GM12801 (cell line): ENCODE results near the gene ID2.

ENCODE experiments used
- TF ChIP-seq, protein P1 (sequence below): IDR thresholded peaks from one replicate; pipeline ENCODE4 v1.5.1; 2011; ENCODE audit warnings: control low read depth; ENCODE audit not compliant: insufficient read length; ENCODE audit errors: extremely low read depth

ID2 gene

DNA sequence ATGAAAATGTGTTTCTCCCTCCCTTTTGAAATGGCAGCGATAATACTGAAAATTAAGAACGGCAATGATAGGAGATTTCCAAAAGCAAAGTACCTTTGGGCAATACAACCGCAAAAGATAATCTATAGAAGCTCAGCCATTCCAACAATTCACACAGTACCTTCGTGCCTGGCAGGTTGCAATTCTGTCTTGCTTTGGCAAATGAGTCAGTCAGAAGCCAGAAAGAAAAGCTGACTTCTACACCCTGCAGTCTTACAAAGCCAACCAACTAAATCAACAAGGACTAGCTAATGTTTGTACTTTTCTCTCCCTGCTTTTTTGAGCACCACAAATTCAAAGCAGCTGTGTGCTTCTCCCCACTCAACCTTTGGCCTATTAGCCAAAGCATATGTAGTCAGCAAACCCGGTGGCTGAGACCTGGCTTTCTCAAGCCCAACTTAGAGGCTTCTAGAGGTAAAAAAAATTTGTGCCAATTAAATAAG lies 25.7 kb upstream of the ID2 start:
- TF ChIP-seq, protein P1, sequence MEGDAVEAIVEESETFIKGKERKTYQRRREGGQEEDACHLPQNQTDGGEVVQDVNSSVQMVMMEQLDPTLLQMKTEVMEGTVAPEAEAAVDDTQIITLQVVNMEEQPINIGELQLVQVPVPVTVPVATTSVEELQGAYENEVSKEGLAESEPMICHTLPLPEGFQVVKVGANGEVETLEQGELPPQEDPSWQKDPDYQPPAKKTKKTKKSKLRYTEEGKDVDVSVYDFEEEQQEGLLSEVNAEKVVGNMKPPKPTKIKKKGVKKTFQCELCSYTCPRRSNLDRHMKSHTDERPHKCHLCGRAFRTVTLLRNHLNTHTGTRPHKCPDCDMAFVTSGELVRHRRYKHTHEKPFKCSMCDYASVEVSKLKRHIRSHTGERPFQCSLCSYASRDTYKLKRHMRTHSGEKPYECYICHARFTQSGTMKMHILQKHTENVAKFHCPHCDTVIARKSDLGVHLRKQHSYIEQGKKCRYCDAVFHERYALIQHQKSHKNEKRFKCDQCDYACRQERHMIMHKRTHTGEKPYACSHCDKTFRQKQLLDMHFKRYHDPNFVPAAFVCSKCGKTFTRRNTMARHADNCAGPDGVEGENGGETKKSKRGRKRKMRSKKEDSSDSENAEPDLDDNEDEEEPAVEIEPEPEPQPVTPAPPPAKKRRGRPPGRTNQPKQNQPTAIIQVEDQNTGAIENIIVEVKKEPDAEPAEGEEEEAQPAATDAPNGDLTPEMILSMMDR, result no peak

DNA sequence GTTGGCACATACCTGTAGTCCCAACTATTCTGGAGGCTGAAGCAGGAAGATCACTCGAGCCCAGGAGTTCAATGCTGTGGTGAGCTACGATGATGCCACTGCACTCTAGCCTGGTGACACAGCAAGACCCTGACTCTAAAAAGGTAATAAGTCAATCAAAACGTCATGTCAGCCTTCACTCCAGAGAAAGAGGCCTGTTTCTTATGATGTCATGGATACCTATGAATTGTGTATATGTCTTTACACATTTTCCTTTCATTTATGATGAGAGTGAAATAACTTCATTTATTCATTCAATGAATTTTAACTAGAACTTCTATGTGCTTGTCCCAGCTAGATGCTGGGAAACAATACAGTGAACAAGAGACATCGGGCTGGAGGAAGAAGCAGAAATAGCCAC lies 25.0 kb upstream of the ID2 start:
- TF ChIP-seq, protein P1, result no peak

DNA sequence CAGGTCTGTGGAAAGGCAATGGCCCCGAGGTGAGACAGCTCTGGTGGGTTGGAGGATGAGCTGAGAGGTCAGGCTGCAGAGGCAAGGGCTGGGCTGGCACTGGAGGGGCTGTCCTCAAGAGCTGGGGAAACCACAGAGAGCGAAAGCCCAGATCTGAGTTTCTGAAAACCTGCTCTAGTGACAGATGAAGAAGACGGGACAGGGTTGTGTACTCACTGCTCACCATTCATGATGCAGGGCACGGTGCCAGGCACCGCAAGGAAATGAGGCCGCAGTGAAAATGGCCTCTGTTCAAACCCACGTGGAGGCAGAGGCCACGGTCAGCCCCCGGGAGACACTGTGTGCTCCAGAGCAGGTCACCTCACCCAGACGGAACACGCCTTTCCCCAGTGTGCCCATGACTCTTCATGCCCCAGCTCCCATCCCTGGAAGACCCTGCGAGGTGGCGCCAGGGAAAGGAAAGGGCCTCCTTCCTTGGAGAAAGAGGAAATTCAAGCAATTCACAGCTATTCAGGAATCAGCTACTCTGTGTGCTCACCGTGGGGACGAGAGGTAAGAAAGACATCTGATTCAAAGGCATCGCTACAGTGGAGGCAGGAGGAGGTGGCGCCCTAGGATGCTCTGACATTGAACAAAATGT lies 24.3 kb upstream of the ID2 start:
- TF ChIP-seq, protein P1, result no peak

DNA sequence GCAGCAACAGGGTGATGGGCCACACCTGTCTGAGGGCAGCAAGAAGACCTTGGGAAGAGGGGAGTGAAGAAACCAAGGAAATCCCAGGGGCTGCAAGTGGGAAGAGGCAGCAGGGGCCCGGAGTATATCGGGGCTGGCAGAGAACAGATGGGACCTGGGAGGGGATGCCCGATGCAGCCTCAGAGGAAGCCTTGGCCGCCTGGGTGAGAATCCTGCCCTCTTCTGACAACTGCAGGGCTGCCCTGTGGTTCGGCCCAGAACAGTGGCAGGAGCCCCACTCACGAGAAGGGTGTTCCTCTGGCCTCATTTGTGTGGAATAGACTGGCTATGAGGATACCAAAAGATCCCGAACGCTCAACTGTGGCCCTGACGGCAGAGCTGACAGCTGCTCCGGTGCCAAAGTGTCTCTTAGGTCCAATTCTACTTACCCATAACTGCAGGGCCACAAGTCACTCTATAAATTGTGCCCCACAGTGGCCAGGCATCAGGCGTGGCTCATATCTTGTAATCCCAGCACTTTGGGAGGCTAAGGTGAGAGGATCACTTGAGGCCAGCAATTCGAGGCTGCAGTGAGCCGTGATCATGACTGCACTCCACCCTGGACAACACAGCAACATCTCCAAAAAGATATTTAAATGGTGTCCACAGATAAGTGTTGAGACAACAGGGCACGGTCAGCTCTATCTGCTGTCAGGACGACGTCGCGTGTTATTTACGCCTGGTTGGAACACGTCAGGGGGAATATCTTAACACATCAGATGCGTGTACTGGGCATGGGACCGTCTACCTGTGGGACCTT lies 23.6 kb upstream of the ID2 start:
- TF ChIP-seq, protein P1, result no peak

DNA sequence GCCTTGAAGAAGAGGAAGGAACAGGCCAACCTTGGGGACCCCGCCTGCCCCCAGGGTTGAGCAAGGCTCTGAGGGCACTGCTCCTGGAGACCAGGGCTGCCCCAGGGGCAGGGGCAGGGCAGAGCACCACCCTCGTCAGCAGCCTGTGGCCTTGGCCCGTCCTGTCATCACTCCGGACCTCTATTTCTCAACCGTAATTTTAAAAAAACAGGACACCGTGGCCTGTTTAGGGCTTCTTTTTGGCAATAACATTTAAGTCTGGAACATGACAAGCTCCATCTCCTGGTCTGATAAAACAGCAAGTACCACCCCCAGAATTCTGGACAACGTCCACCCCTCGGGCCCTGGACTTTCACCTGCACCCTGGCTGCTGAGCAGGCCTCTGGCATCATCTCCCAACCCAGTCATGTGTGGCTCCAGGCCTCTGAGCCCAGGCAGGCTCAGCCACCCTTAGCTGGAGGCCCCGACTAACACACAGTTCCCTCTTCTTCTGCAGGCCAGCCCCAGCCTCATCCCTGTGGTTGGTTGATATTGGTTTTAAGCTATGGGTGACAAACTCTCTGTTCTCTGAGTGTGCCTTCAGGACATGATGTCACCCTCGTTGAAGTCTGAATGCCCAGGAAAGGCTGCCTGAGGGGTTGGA lies 22.6 kb upstream of the ID2 start:
- TF ChIP-seq, protein P1, result no peak

DNA sequence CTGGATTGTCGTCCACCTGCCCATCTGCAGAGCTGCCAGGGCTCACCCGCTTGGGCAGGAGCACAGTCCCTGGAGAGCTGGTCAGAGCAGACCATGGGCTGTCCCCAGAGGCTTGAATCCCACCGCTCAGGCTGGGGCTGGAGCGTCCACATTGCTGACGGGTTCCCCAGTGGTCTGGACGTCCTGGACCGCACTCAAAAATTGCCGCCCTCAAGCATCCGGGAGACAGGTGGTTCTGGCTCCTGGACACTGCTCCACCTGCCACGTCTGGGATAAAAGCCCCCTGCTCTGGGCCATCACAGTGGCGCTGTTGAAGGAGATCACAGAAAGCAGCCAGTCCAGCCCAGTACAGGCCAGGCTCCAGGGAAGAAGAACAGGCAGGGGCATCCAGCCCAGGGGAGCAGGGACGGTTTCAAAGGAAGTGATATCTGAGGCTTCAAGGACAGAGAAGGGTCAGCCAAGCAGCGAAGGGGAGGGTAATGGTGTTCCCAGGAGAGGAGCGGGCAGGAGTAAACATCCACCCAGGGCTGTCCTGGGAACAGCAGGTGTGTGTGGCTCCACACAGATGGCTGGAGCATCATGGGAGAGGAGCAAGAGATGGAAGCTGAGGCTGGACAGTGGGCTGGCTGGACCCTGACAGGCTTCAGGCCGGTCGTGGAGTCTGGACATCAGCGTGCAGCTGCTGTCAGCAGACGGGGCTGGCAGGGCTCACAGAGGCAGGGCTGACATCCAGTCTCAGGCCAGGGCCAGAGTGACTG lies 21.9 kb upstream of the ID2 start:
- TF ChIP-seq, protein P1, result no peak

DNA sequence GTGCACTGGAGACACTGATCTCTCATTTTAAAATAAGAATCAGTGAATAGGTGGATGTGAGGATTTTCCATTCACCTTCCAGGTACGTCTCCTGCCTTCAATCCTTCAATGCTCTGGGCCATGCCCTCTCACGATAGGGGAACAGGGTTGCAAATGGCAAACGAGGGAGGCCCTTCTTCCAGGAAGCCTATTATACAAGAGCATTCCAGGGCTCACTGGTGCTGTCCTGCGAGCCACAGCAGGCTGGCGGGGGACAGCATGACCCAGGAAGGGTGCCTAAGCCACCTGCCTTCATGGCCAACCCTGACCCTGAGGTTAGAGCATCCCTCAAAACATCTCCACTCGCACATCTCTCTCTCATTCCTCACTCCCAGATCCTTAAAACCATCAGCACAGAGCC lies 20.6 kb upstream of the ID2 start:
- TF ChIP-seq, protein P1, result no peak
